C4-2B (cell line): Measurements from ENCODE around the gene CD40.

Experiments
- ZFX ChIP-seq: fragments of 450-650 bp; IDR thresholded peaks from 2 replicates; pipeline ENCODE4 v1.6.1; 2017
- TF ChIP-seq, protein P1 (sequence below): fragments of 450-650 bp; conservative IDR thresholded peaks from 2 replicates; pipeline ENCODE4 v1.5.1; 2017; ENCODE audit warnings: mild to moderate bottlenecking

DNA sequence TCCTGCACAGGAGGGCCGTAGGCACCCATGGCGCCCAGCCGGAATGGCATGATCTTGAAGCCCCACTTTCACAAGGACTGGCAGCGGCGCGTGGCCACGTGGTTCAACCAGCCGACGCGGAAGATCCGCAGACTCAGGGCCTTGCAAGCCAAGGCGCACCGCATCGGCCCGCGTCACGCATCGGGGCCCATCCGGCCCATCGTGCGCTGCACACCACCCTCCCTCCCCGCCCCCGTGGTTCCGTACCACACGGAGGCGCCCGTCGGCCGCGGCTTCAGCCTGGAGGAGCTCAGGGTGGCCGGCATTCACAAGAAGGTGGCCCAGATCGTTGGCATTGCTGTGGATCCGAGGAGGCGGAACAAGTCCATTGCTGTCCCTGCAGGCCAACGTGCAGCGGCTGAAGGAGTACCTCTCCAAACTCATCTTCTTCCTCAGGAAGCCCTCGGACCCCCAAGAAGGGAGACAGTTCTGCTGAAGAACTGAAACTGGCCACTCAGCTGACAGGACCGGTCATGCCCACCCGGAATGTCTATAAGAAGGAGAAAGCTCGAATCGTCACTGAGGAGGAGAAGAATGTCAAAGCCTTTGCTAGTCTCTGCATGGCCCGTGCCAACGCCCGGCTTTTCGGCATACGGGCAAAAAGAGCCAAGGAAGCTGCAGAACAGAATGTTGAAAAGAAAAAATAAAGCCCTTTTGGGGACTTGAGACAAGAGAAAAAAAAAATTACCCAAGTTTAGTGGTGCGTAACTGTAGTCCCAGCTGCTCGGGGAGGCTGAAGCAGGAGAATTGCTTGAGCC lies 18.4 kb upstream of the CD40 start:
- TF ChIP-seq, protein P1, sequence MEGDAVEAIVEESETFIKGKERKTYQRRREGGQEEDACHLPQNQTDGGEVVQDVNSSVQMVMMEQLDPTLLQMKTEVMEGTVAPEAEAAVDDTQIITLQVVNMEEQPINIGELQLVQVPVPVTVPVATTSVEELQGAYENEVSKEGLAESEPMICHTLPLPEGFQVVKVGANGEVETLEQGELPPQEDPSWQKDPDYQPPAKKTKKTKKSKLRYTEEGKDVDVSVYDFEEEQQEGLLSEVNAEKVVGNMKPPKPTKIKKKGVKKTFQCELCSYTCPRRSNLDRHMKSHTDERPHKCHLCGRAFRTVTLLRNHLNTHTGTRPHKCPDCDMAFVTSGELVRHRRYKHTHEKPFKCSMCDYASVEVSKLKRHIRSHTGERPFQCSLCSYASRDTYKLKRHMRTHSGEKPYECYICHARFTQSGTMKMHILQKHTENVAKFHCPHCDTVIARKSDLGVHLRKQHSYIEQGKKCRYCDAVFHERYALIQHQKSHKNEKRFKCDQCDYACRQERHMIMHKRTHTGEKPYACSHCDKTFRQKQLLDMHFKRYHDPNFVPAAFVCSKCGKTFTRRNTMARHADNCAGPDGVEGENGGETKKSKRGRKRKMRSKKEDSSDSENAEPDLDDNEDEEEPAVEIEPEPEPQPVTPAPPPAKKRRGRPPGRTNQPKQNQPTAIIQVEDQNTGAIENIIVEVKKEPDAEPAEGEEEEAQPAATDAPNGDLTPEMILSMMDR = no peak
- TF ChIP-seq ZFX = no peak
